Cardiac septum (tissue), 1 donor: ENCODE data around the gene PEPD. TPM values are rescaled to one million over a fixed set of nuclear protein-coding genes. Genes with fewer than 3 reads are reported as not detected.

Experiments
- DNase-seq: peaks from one replicate; pipeline ENCODE4 v3.0.0-alpha.2; 2020; ENCODE audit warnings: low spot score
- intact Hi-C: fragments of 100-400 bp; cut with DNase I; formaldehyde crosslinking; loops from one replicate; pipeline ENCODE4 v1.14.0; 2022
- total RNA-seq: library from RNA; stranded (reverse); fragmentation: NEBNext Ultra II Directional; extraction: Animal tissue kit (Norgen Biotek cat#: 25700); gene quantifications from one replicate; pipeline ENCODE4 v1.2.1, GENCODE V29; 2021
- donor health status: DM: no; HTN: no; CAD: no.

PEPD gene
- total RNA-seq, 1 donor from 2014 or later: 30.1 TPM

DNA sequence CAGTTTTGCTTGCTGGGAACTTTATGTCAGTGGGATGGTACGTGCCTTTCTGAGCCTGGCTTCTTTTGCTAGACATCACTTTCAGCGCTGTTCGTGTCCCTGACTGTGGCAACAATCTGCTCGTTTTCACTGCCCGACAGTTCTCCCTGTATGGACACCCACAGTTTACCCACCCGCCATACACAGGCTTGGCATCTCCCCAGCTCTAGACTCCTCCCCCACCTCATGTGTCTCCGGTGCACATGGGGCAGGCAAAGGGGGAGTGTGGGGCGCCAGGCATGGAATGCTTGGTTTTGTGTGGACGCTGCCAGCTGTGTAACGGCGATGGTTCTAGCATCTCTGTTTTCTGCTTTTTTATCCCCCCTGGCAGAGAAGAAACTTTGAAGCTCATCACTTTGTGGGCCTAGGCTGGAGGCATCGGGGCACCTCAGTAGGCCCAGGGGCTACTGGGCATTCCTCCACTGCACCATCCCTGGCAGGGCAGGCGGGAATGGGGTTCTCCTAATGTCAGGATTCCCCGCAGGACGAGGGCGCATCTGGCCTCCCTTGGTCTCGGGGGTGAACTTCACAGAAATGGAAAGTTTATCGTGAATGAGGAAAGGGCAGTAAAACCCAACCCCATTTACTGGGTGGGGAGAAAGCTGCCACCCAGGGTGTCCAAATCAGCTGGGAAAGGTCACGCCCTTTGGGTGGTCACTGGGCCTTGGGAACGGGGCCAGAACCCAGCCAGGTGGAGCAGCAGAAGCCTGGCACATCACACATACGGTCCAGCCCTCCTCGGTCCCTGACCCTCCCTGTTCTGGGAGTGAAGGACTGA lies 87.3 kb downstream of the PEPD start:
- intact Hi-C loops: no loop called here
- no peak for DNase-seq

DNA sequence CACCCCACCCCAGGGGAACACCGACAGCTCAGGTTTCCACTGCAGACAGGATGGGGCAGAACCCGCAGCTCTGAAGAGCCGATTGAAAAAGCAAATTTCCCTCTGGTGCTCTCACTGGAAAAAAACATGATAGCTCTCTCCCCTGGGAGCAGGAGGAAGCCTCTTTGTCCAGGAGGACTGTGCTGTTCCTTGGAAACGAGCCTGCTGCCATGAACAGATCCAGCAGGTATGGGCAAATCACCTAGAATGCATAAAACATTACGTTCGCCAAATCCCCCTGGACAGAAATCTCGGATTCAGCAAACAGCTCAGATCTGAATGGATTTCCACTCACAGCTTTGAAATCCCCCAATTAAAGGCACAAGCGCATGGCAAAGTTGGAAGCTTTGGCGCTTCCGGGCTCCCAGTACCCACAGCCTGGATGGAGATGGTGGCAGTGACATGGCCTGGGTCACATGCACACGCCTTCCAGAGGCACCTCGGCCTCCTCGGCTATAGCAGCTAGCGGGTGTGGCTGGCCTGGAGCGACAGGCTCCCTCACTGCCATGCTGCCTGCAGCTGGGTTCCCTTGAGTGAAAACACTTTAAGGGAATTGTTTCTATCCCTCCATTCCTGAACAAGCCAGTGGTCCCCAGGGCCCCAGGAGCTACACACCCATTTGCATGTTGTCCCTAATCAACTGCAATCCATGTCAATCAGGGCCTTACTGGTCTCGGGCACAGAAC lies 89.0 kb downstream of the PEPD start:
- no peak for DNase-seq
- intact Hi-C loops: no loop called here

DNA sequence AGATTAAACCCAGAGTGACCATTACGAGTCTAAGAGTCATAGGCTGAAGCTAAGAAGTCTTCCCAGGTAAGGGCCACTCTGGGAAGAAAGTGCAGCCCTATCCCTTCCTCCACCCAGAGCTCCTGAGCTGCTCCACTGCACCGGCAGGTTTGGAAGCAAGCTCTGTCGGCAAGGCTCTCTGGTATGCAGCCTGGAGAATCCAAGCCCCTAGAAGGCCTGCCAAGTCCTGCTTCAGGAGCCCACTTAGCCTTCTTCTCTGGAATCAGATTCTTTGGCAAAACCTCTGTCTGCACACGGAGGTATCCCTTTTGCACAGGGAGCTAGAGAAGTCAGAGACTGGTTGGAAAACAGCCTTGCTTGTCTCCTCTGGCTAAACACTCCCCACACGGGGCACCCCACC lies 89.6 kb downstream of the PEPD start:
- DNase-seq: no peak
- intact Hi-C loops: no loop called here

DNA sequence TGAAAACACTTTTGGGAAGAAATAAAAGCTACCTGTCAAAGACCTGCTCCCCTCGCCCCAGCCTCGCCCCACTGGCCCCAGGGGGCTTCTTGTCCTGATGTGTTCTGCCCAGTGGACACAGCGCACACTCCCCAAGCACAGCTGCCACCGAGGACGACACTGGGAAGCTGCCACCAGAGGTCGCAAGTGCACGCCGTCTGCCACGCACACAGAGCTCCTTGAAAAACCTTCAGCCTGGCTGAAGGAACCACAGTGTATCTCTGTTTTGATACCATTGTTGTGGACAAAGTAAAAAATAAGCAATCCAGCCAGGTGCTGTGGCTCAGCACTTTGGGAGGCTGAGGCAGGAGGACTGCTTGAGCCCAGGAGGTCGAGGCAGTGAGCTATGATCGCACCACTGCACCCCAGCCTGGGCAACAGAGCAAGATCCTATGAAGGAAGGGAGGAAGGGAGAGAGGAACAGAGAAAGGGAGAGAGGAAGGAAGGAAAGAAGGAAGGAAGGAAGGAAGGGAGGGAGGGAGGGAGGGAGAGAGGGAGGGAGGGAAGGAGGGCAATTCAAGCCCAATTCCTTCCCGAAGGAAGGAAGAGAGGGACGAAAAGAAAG lies 90.8 kb downstream of the PEPD start:
- intact Hi-C loops: loop anchor here (1.0 kb wide), 1 partner anchor 341 kb away; no protein-coding TSS in a partner anchor
- DNase-seq: no peak

DNA sequence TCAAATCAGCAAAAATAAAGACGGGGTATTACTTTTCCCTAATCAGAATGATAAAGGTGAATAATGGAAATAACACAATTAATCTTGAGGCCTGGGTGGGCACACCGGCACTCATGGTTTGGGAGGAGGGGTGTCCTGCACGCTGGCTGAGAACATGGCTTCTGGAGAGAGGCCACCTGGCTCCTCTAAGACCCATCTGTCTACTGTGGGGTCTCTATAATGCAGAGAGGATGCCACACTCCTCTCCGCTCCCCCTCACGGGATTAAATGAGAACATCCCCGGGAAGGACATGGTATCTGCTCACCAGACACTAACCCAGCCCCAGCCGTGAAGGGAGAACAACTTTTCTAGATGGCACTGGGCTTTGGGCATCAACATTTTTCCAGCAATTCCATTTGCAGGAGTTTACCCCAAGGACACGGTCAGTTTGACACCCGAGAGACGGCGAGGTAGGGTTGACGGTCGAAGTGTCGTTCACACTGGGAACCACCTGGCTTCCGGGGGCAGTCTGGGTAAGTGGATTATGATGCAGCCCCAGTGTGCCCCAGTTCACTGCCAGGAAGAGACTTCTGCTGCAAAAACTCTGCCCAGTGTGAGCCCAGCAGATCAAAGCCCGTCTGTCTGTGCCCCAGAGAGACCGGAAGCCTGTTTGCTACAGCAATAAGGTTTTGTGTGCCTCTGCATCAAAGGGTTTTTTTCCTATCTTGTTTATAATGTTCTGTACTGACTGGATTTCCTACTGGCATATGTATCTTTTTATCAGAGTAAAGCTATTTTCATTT lies 91.5 kb downstream of the PEPD start:
- no peak for DNase-seq
- intact Hi-C loops: loop anchor here (1.0 kb wide), 1 partner anchor 341 kb away; no protein-coding TSS in a partner anchor

DNA sequence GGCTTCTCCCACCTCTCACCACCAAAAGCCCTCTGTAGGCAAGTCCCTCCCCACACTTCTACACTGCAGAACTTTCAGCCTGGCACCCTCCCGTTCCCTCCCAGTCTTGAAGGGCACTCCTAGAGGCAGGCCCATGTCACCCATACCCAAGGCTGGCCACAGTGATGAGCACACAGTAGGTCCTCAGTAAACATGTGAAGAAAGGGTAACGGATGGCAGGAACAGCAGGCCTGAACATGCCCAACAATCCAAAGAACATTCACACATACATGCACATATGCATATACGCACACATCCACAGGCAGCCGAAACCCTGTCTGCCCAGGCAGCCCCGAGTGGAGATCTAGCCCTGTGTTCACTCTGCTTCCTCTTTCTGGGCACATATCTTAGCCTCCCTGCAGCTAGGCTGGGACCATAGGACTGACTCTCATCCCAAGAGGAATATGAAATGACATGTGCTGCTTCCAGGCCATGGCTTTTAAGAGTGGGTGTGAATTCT lies 92.9 kb downstream of the PEPD start:
- no peak for DNase-seq
- intact Hi-C loops: no loop called here

DNA sequence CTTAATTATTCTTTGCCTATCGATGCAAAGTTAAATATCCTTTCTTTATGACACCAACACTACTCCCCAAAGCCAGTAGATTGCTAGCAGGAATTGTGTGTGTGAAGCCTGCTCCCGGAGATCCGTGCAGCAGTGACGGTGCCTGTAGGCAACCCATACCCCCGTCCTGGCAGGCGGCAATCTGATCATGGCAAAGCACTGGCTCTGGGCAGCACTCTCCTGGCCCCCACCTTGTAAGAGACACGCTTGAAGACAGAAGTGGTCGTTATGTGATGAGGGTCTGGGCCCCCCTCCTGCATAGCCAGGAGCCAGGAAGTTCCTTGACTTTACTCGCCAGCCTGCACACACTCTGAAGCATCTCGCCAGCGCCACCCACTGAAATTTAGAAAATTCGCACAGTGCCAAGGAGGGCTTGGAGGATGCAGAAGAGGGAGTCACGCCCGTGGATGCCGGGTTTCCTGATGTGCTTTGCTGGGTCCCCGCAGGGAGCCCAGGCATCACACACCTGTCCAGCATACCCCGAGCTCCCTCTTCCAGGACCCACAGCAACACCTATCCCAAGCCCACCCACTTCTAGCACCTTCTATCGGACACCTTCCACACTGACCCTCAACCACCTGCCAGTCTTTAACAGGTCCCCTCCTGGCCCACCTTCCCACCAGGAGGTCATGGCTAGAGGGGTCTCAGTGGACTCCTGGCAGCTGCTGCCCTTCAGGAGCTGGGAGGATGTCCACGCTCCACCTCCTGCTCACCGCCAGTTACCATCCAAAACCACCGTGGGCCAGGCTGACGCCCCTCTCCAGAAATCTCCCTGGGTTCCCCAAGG lies 93.6 kb downstream of the PEPD start:
- intact Hi-C loops: no loop called here
- no peak for DNase-seq

DNA sequence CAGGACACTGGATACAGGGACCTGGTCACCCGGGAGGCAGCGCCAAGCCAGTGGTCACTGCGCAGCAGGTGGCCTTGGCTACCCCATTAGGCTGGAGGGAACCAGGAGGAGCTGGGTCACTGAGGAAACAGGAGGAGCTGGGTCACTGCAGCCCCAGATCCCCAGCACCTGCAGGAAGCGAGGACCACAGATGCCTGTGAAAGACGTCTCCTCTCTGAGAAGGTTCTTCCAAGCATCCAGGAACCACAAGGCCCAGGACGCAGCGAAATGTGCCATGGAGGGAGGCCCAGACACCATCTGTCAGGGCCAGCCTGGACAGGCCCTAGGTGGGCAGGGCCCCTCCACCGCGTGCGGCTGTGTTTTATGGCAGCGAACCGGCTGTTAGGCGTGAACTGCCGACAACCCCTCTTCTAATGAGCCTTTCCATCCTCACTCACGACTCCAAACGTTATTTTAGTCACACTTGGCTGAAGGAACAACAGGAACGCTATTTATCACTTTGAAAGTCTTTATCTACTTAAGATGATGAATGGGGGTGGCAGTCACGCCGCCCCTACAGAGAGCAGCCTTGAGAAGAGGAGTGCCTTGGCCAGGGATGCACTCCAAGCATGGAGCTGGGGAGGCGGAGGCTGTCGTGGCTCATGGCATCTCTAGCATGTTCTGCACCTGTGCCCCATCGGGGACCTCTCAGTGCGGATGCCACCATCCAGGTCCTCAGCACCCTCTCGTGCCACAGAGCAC lies 94.8 kb downstream of the PEPD start:
- intact Hi-C loops: no loop called here
- DNase-seq: no peak

DNA sequence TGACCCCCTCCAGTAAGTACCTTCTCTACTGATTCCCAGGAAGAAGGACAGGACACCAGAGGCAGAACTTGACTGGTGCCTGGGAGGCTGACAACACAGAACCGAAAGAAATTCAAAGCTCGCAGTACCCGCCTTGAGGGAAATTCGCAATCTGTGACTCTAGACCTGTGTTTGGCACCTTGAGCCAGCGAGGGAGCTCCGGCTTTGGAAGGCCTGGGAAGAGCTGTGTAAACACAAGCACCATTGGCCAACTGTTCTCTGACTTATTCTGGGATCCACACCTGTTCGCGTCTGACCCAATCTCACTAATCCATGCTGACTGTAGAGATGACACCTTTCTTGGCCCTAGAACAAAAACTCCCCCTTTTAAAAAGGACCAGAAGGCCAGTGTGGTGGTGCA lies 97.4 kb downstream of the PEPD start:
- no peak for DNase-seq
- intact Hi-C loops: no loop called here

DNA sequence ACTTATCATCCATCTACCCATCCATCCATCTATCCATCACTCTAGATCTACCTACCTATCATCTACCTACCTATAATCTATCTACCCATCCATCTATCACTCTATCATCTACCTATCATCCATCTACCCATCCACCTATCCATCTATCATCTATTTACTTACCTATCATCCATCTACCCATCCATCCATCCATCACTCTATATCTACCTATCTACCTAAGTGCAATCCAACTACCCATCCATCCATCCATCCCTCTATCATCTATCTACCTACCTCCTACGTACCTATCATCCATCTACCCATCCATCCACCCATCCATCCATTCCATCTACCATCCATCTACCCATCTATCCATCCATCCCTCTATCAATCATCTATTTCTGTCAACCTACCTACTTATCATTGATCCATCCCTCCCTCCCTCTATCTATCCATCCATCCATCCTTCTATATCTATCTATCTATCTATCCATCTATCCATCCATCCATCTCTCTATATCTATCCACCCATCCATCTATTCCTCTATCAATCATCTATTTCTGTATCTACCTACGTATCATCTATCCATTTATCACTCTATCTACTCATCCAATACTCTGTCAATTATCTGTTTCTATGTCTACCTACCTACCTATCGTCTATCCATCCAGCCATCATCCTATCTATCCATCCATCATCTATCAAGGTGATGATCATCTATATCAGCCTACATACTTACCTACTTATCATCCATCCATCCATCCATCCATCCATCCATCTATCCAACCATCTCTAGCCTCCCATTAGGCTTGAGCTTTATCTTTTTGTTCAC lies 99.0 kb downstream of the PEPD start:
- no peak for DNase-seq
- intact Hi-C loops: no loop called here

DNA sequence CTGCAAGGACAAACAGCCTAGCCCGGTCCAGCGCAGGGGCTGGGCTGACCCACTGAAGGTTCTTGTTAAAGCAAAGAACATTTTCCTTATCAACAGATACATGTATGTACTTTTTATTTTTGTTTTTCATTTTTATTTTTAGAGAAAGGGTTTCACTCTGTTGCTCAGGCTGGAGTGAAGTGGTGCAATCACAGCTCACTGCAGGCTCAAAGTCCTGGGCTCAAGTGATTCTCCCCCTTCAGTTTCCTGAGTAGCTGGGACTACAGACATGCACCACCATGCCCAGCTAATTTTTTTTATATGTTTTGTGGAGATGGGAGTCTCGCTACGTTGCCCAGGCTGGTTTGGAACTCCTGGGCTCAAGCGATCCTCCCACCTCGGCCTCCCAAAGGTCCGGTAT lies 100.2 kb downstream of the PEPD start:
- intact Hi-C loops: no loop called here
- DNase-seq: no peak

DNA sequence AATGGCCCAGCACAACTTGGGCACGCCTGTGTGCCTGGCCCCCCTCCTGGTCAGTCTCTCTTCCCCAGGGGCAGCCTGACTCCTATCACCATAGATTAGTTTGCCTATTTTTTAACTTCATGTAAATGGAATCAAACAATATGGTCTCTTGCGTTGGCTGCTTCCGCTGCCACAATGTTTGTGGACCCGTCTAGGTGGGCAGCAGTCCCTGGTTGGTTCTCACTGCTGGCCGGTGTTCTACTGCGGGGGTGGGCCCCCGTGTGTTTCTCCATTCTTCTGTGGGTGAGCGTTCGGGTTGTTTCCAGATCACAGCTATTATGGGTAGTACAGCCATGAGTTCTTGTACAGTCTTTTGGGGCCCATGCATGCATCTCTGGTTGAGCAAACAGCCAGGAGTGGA lies 100.8 kb downstream of the PEPD start:
- no peak for DNase-seq
- intact Hi-C loops: no loop called here

DNA sequence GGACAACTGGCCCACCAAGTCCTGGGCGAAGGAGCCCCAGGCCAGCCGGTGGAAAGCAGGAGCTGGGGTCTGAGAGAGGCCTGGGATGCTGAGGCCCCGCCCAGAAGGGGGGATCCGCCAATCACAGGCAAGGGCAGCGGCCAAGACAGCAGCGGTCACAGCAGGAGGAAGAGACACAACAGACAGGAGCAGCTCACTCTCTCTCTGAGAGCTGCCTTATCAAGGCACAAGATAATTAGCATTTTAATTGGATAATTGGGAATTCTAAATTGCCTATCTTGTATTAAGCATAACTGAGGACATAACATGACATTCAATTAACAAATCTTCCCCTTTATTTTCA lies 101.8 kb downstream of the PEPD start:
- intact Hi-C loops: no loop called here
- DNase-seq: no peak

DNA sequence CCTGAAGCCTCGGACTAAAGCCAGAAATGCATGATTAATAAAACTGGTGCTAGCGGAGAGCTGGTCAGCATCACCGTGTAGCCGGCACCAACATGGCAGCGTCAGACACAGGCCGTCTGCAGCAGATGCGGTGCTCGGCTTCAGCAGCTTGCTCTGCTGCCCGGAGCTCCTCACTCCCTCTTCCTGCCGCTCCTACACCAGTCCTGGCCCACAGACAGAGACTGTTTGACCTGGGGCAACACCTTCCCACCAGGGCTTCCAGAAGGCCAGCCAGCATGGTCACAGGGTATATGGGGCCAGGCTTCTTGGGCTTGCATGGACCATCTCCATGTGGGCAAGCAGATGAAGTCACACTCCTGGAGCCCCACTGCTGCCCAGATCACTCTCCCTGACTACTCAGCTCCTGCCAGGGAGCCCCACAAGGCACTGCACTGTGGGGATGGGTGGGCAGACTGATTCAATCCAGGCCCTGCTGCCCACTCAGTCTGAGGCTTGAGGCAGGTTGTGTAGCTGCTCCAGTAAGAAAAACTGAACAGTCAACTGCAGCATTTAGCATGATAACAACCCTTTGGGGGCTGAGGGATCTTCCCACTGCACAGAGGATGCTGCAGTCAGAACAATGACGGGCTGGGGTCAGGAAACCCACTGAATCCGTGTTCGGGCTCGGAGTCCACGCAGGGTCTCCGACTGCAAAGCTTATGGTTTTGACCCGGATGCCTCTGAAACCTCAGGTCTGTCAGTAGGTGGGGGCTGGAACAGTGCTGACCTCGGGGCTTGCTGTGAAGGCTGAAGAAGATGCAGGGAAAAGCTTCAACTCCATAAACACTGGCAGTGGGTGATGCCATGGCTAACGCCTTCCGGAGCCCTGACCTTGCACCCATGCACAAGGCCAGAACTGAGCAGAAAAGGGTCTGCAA lies 102.5 kb downstream of the PEPD start:
- DNase-seq: no peak
- intact Hi-C loops: no loop called here

DNA sequence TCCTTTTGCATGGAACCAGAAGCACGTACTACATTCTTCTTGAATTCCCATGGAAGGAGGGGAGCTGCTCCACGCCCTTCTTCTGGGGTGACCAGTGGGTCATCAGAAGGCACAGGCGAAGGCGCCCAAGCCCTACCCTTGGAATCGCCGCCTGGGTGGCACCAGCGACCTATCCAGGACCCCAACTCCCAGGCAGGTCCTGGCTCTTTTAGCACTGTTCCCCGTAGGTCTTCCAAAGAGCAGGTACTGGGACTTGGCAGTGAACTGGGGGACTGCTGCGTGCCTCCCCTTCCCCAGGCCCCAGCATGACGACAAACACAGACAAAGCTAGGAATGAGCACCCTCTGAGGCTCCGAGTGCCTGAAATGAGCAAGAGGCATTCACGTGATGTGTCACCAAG lies 103.1 kb downstream of the PEPD start:
- intact Hi-C loops: no loop called here
- no peak for DNase-seq

DNA sequence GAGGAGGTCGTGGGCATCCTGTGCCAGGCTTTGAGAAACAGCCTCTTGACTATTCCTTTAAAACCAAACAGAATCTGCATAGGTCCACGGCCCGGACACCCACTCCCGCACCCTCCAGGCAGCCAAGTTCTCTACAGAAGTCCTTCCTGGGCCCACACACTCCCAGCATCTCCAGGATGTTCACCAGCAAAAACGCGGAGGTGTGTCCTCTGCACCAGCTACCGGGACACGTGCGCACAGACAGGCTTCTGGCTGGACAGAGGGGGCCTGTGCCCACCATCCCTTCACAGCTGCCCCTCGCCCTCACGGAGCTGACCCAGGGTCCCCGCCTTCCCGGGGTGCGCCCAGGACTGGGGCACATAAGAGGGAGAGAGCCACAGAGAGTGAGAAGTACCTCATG lies 103.8 kb downstream of the PEPD start:
- intact Hi-C loops: no loop called here
- DNase-seq: no peak
